Hepatic stellate cell (primary cell): ENCODE results near the gene CNN3.

ENCODE experiments used
- DNase-seq: peaks from one replicate; pipeline ENCODE4 v3.0.0; 2011; ENCODE audit warnings: low spot score

CNN3 gene

DNA sequence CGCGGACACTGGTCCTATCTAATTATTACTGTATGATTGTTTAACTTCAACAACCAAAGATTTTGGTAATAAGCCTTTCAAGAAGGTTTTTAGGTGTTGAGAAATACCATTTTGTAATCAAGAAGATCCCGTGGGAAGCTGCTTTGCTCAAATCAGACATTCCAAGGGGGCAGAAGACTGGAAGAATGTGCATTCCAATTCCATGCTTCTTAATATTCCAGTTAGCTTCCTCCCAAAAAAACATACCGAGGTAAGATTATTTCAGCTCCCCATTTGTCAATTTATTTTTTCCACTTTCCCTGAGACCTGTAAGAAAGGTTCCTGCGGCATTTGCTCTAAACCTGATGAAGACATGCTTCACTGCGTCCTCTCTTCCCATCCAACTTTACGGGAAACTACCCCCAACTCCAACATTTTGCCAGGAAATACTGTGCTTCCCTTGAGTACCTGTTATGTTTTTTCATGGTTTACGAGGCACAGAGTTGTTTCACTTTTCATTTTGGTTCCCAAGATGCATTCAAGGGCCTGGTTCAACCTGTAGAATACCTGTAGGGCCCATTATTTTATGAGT is 4.1 kb downstream of the CNN3 start:
- peak; percentile 57 for DNase-seq

GRCh38 chr1:94921977-94922376 is 4.9 kb downstream of the CNN3 start:
- no peak for DNase-seq

- no peak for DNase-seq
These were observed 6.8 kb downstream of the CNN3 start for GRCh38 chr1:94920061-94920460.

- DNase-seq, result no peak
These were observed 7.5 kb downstream of the CNN3 start for GRCh38 chr1:94919241-94920030.

DNA sequence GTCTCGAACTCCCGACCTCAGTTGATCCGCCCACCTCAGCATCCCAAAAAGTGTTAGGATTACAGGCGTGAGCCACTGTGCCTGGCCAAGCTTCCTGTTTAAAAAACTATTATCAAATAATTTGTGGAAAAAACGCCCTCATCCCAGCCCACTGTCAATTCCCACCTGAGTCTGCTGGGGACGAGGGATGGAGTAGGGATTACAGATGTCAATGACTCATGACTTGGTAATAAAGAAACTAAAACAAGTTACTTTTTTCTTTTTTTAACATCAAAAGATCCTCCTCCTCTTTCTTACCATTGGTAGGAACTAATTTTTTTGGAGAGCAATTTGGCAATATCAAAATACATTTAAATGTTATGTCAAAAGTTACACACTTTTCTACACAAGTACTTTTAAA is 9.7 kb downstream of the CNN3 start:
- DNase-seq, result no peak

- no peak for DNase-seq
These were observed 14.4 kb downstream of the CNN3 start for GRCh38 chr1:94912263-94913184.

DNA sequence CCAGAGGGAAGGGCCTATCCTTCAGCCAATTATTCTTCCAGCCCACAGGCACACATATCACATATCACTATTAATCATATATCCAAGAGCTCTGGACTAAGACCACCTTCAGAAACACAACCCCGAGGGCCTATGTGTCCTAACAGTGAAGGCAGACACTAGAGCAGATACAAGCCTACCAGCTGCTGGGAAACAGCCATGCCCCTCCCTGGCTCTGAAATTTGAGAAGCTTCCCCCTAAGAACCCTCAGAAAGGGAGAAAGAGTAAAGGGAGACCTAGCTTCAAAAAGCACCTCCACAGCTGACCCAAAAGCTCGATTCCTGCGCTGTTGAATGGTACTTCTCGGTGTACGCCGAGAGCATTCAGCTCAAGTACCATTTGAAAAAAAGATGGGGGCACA is 17.4 kb downstream of the CNN3 start:
- DNase-seq, result no peak

DNA sequence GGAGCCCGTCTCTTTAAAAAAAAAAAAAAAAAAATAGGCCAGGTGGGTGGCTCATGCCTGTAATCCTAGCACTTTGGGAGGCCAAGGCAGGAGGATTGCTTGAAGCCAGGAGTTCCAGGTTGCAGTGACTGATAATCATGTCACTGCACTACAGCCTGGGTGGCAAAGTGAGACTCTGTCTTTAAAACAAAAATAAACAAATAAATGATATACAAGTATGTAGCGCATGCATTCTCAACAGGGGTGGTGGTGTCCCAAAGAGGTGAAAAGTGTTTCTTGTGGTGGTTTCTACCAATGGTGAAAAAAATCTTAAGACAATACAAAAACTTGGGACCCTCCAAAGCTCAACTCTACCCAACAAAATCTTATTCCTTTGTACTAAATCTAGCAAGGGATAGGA is 17.9 kb downstream of the CNN3 start:
- no peak for DNase-seq

DNA sequence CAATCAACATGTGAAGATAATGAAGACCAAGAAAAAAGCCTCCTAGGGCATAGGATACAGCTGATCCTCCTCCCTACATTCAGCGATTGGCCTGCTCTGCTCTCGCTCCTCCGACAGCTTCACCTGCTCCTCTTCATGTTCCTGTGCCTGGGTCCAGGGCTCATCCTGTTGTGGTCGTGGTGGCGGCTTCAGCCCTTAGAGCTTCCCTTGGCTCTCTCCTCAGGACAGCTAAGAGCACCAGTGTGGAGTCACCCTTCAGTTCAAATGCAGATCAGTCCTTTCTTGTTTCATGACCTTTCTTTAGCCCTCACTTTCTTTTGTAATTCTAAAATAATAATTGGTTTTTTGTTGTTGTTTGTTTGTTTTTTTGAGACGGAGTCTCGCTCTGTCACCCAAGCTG is 18.7 kb downstream of the CNN3 start:
- no peak for DNase-seq

DNA sequence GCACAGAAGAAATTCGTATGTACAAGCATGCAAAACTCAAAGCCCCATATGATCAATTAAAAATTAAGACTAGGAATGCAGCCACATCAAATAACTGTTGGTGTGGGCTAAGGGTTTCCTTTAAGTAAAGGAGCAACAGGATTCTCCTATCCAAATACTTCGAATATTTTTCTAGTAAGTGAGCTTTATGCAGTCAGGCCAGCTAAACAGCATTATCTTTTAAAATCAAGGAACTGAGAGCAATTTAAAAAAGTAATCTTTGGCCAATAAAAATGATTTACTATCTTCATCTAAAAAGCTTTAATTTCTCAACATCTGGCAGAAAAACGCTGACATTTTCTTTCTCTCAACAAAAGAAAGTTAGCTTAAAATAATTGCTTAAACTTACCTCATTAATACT is 19.8 kb downstream of the CNN3 start:
- DNase-seq, result no peak

DNA sequence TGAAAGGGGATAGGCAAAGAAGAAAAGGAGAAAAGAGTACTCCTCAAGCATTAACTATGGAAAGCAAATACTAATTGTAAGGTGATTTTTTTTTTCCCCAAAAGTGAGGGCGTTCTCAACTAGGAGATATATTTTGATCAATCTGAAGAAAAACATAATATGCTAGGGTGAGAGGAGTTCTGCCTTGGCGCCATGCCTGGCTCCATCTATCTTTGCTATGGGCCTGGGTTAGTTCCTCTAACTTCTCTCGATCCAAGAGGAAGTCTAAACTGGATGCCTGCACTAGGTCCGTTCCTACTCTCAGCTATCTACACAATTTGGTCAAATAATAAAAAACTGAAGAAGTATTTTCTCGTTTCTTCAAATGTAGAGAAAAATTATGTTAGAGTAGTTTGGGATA is 20.5 kb downstream of the CNN3 start:
- no peak for DNase-seq

DNA sequence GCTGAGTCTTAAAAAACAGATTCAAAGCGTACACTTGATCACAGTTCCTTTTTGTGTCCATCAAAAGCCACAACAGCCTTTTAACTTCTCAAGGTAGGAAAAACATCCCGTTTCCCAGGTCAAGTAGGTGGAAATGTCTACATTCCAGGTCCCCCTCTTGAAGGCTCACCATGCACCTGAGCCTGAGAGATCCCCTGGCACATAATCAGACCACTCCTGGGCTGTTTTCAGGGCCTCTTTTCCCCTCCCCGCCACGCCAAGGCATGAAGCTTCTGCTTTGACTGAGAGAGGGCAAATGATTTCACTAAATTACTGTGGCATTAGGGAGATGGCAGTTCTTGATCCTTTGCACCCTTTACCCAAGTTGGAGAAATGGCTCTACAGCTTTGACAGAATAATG is 21.7 kb downstream of the CNN3 start:
- DNase-seq, result no peak

DNA sequence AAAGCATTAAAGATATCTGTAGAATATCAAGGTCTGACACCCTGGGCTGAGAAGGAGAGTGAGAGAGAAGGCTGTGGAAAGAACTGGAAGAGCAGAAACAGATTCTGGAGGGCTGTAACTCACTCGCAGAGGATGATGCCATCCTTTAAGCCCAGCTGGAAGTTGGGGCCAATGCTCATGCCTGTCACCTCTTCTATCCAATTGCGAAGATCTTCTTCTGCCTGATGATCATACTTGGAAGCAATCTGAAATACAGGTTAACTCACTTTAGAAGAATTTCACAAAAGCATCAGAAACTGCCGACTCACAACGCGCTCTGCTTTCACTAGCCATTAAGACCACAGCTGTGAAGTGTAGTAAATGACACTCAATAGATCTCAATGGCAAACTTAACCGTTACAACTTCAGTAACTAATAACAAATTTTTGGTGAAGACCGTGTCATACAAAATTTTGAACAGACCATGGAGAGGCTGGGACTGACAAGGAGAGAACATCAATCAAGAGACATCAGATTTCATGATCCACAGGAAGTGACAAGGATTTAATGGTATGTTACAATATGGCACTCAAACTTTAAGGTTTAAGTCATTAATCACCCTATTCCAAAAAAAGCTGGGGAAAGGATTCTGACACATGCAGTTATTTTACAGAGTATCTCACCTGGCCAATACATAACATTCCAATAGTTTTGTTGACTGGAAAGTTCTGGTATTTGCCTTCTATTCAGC is 23.5 kb downstream of the CNN3 start:
- no peak for DNase-seq

DNA sequence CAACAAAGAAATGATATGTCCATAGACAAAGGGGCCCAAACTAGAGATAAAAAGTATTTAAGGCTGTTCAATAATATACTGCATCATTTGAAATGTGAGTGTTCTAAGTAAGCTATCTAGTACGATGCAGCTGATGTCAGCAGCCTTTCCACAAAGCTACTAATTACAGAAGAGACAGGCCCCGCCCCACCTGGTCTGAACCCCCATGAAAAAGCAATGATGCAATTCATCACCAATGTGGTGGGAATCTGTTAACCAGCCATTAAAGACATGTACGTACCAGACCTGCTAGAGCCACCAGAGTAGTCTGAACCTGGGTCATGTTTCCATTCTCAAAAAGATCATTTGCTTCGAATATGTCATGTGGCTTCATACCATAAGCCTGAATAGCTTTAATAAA is 25.1 kb downstream of the CNN3 start:
- DNase-seq, result no peak

- DNase-seq, result no peak
These were observed 27.2 kb downstream of the CNN3 start for GRCh38 chr1:94899756-94900155.

GRCh38 chr1:94898491-94899385 is 28.2 kb downstream of the CNN3 start:
- no peak for DNase-seq

DNA sequence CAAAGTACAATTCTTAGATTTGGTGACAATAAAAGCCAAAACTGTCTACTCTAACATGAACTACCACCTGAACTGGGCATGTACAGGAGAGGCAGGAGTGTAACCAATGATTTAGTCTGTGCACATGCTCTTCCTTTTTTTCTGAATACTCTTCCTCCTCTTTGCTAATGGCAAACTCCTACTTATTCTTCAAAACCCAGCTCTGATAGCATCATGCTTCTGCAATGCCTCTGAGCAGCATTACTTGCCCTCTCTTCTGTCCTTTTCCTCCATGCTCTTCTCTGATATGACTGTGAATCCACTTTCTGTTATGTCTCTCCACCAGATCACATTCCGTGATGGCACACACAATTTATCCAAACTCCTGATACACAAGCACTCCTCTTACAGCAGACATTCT is 31.4 kb downstream of the CNN3 start:
- no peak for DNase-seq

- DNase-seq, result no peak
These were observed 32.3 kb downstream of the CNN3 start for GRCh38 chr1:94894630-94895029.

DNA sequence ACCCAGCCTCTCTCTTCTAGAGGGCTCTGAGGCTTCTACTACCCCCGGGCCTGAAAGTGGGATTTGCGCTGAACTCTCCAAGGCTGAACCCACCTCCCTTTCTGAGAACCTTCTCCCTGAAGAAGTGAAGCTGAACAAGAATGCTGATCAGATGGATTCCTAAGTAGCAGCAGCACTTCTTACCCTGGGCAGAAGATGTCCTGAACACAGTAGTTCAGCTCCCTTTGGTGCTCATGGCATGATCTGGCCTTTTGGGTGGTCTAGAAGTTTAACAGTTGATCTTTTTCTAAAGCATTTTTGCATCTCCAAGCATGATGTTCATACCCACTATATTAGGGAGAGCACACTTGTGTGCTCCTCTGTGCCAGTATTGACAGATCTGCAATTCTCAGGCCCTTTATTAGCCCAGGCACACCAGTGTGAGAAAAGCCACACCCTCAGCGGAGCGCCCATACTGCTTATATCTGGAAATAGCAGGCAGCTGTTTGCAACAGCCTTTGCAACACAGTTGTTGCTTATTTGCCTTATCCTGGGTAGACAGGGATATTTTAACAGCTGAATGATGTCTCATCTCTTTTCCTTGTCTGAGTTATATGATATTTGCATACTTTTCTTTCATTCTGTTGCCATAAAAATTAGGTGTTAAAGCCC is 34.2 kb downstream of the CNN3 start:
- no peak for DNase-seq

- DNase-seq, result no peak
These were observed 38.7 kb downstream of the CNN3 start for GRCh38 chr1:94888201-94888600.
